Measurements from ENCODE around the gene ZNF557.
"Not testable (repeated sequence)": the region's sequence is repeated elsewhere in the genome, so short reads cannot be mapped to it uniquely, and the experiment has no call there.

ZNF557 gene

GRCh38 chr19:7058576-7058975, 10.9 kb upstream of the ZNF557 start, which contains the start of gene MBD3L3:
MBD3L3 (minus strand) TSS chr19:7058676; CDS start chr19:7058605, 71 bp downstream.
- not testable (repeated sequence) for H3K36me3 ChIP-seq (ENCODE audit: control insufficient read depth, insufficient read depth, low read length); H3K4me1 ChIP-seq (ENCODE audit: control insufficient read depth, insufficient read depth, low read length); H3K27me3 ChIP-seq (ENCODE audit: control insufficient read depth, insufficient read depth, low read length); H3K9me3 ChIP-seq (ENCODE audit: control insufficient read depth, low read length); H3K4me3 ChIP-seq (ENCODE audit: low read length); H3K9ac ChIP-seq (ENCODE audit: low read length)

DNA sequence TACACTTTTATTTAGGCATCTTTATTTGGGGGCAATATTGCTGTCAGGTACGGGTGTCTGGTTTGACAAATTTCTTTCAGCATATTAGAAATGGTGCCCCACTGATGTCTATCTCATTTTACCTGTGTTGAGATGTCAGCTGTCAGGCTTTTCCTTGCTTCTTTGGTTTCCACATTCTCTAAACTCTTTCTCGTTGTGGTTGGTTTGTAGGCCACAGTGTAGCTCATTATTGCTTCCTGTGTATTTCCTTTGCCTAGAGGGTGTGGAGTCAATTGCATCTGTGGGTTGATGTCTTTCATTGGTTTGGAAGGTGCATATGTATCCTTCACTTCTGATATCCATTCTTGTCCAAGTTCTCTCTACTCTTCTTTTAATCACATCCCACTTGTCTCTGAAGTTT, 9.5 kb upstream of the ZNF557 start:
- not testable (repeated sequence) for H3K36me3 ChIP-seq (ENCODE audit: control insufficient read depth, insufficient read depth, low read length); H3K27me3 ChIP-seq (ENCODE audit: control insufficient read depth, insufficient read depth, low read length); H3K9me3 ChIP-seq (ENCODE audit: control insufficient read depth, low read length); H3K4me1 ChIP-seq (ENCODE audit: control insufficient read depth, insufficient read depth, low read length); H3K4me3 ChIP-seq (ENCODE audit: low read length); H3K9ac ChIP-seq (ENCODE audit: low read length)

DNA sequence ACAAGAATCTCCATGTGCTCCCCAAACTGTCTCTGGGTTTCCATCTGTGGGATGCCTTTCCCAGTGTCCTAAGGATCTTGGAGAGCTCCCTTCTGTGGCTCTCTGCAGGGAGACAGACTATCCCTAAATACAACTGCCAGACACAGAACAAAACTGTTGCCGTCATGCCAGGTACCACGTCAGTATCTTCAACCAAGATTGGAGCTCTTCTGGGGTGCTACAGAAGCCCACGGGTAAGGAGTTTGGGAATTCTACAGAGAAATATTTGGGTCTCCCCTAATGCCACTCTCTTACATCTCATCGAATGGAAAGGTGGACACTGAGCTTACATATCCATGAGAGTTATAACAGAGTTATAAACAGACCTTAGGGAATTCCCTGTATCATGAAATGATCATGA, 6.2 kb upstream of the ZNF557 start:
- no peaks in the 10 kb centered on the region for H3K9me3 ChIP-seq (ENCODE audit: control insufficient read depth, low read length)
- H3K4me3 ChIP-seq (ENCODE audit: low read length): no peak overlapping the region
- H3K36me3 ChIP-seq (ENCODE audit: control insufficient read depth, insufficient read depth, low read length): no peaks in the 10 kb centered on the region
- no peak overlapping the region for H3K9ac ChIP-seq (ENCODE audit: low read length)
- no peaks in the 10 kb centered on the region for H3K27me3 ChIP-seq (ENCODE audit: control insufficient read depth, insufficient read depth, low read length)
- H3K4me1 ChIP-seq (ENCODE audit: control insufficient read depth, insufficient read depth, low read length): no peaks in the 10 kb centered on the region

DNA sequence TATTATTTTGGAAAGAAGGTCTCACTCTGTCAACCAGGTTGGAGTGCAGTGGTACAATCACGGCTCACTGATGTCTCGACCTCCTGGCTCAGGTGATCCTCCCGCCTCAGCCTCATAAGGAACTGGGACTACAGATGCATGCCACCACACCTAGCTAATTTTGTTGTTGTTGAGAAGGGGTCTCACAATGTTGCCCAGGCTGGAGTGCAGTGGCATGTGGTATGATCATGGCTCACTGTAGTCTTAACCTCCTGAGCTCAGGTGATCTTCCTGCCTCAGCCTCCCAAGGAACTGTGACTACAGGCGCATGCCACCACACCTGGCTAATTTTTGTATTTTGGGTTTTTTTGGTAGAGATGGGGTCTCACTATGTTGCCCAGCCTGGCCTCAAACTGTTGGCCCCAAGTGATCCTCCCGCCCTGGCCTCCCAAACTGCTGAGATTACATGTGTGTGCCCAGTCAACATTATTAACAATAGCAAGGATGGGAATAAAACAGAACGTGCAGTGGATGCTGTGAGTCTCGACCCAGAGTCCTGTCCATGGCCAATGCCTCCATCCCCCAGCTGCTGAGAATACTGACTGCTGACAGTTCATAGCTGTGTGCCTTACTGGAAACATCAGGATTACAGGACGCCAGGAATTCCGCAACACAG, 5.6 kb upstream of the ZNF557 start:
- H3K4me3 ChIP-seq (ENCODE audit: low read length): no peak overlapping the region
- no peaks in the 10 kb centered on the region for H3K36me3 ChIP-seq (ENCODE audit: control insufficient read depth, insufficient read depth, low read length)
- no peaks in the 10 kb centered on the region for H3K4me1 ChIP-seq (ENCODE audit: control insufficient read depth, insufficient read depth, low read length)
- no peak overlapping the region for H3K9ac ChIP-seq (ENCODE audit: low read length)
- H3K9me3 ChIP-seq (ENCODE audit: control insufficient read depth, low read length): no peaks in the 10 kb centered on the region
- no peaks in the 10 kb centered on the region for H3K27me3 ChIP-seq (ENCODE audit: control insufficient read depth, insufficient read depth, low read length)

GRCh38 chr19:7067122-7067521, 2.4 kb upstream of the ZNF557 start:
- H3K9me3 ChIP-seq (ENCODE audit: control insufficient read depth, low read length); H3K36me3 ChIP-seq (ENCODE audit: control insufficient read depth, insufficient read depth, low read length); H3K4me1 ChIP-seq (ENCODE audit: control insufficient read depth, insufficient read depth, low read length); H3K9ac ChIP-seq (ENCODE audit: low read length); H3K27me3 ChIP-seq (ENCODE audit: control insufficient read depth, insufficient read depth, low read length); H3K4me3 ChIP-seq (ENCODE audit: low read length): not testable (repeated sequence)

GRCh38 chr19:7067716-7068115, 1.8 kb upstream of the ZNF557 start:
- H3K9me3 ChIP-seq (ENCODE audit: control insufficient read depth, low read length): no peaks in the 10 kb centered on the region
- H3K36me3 ChIP-seq (ENCODE audit: control insufficient read depth, insufficient read depth, low read length): no peaks in the 10 kb centered on the region
- no peaks in the 10 kb centered on the region for H3K4me1 ChIP-seq (ENCODE audit: control insufficient read depth, insufficient read depth, low read length)
- H3K4me3 ChIP-seq (ENCODE audit: low read length): no peak overlapping the region
- H3K9ac ChIP-seq (ENCODE audit: low read length): no peak overlapping the region
- no peaks in the 10 kb centered on the region for H3K27me3 ChIP-seq (ENCODE audit: control insufficient read depth, insufficient read depth, low read length)

GRCh38 chr19:7068599-7068998, 904 bp upstream of the ZNF557 start:
- H3K36me3 ChIP-seq (ENCODE audit: control insufficient read depth, insufficient read depth, low read length): peaks cover 3% of the 10 kb centered on the region
- no peaks in the 10 kb centered on the region for H3K9me3 ChIP-seq (ENCODE audit: control insufficient read depth, low read length)
- H3K4me3 ChIP-seq (ENCODE audit: low read length): no peak overlapping the region
- no peak overlapping the region for H3K9ac ChIP-seq (ENCODE audit: low read length)
- H3K4me1 ChIP-seq (ENCODE audit: control insufficient read depth, insufficient read depth, low read length): no peaks in the 10 kb centered on the region
- H3K27me3 ChIP-seq (ENCODE audit: control insufficient read depth, insufficient read depth, low read length): no peaks in the 10 kb centered on the region

GRCh38 chr19:7069904-7070226, 362 bp downstream of the ZNF557 start:
- Histone ChIP-seq H3K9me3 (ENCODE audit: control insufficient read depth, low read length) (no peaks in the 10 kb centered on the region), H3K36me3 (ENCODE audit: control insufficient read depth, insufficient read depth, low read length) (peaks cover 7% of the 10 kb centered on the region), H3K27me3 (ENCODE audit: control insufficient read depth, insufficient read depth, low read length) (no peaks in the 10 kb centered on the region), H3K4me3 (ENCODE audit: low read length) (peak overlapping the region; percentile 76), H3K4me1 (ENCODE audit: control insufficient read depth, insufficient read depth, low read length) (no peaks in the 10 kb centered on the region), H3K9ac (ENCODE audit: low read length) (peak overlapping the region; percentile 81)

DNA sequence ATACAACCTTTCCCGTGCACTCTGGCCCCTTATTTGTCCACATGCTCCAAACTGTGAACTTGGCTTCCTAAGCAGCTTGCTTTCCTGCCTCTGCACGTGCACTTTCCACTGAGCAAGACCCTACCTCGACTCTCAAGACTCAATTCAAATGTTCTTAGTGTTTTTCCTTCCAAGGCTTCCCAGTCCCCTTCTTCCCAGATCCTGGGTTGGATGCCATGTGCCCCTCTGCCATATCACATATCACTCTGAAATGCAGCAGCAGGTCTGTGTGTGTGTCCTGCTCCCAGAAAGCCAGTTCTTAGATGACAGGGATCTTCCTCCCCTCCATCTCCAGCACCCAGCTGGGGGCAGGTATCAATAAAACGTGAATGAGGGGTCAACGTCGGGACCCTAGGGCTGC, 3.0 kb downstream of the ZNF557 start:
- H3K36me3 ChIP-seq (ENCODE audit: control insufficient read depth, insufficient read depth, low read length): peaks cover 26% of the 10 kb centered on the region

GRCh38 chr19:7074705-7075282, 5.3 kb downstream of the ZNF557 start:
- H3K4me1 ChIP-seq (ENCODE audit: control insufficient read depth, insufficient read depth, low read length): no peaks in the 10 kb centered on the region
- H3K36me3 ChIP-seq (ENCODE audit: control insufficient read depth, insufficient read depth, low read length): peaks cover 35% of the 10 kb centered on the region
- H3K9me3 ChIP-seq (ENCODE audit: control insufficient read depth, low read length): peaks cover 12% of the 10 kb centered on the region
- H3K9ac ChIP-seq (ENCODE audit: low read length): no peak overlapping the region
- H3K27me3 ChIP-seq (ENCODE audit: control insufficient read depth, insufficient read depth, low read length): no peaks in the 10 kb centered on the region
- H3K4me3 ChIP-seq (ENCODE audit: low read length): no peak overlapping the region

More for the DNA sequence above, 3.0 kb downstream of the ZNF557 start:
- H3K27me3 ChIP-seq (ENCODE audit: control insufficient read depth, insufficient read depth, low read length): no peaks in the 10 kb centered on the region
- peaks cover 5% of the 10 kb centered on the region for H3K9me3 ChIP-seq (ENCODE audit: control insufficient read depth, low read length)
- no peaks in the 10 kb centered on the region for H3K4me1 ChIP-seq (ENCODE audit: control insufficient read depth, insufficient read depth, low read length)
- no peak overlapping the region for H3K9ac ChIP-seq (ENCODE audit: low read length)
- H3K4me3 ChIP-seq (ENCODE audit: low read length): no peak overlapping the region

- H3K27me3 ChIP-seq (ENCODE audit: control insufficient read depth, insufficient read depth, low read length): no peaks in the 10 kb centered on the region
- no peak overlapping the region for H3K4me3 ChIP-seq (ENCODE audit: low read length)
- peaks cover 48% of the 10 kb centered on the region for H3K36me3 ChIP-seq (ENCODE audit: control insufficient read depth, insufficient read depth, low read length)
- H3K9ac ChIP-seq (ENCODE audit: low read length): no peak overlapping the region
- H3K9me3 ChIP-seq (ENCODE audit: control insufficient read depth, low read length): peaks cover 24% of the 10 kb centered on the region
- H3K4me1 ChIP-seq (ENCODE audit: control insufficient read depth, insufficient read depth, low read length): no peaks in the 10 kb centered on the region
Observed at GRCh38 chr19:7076151-7076550, 6.6 kb downstream of the ZNF557 start.

DNA sequence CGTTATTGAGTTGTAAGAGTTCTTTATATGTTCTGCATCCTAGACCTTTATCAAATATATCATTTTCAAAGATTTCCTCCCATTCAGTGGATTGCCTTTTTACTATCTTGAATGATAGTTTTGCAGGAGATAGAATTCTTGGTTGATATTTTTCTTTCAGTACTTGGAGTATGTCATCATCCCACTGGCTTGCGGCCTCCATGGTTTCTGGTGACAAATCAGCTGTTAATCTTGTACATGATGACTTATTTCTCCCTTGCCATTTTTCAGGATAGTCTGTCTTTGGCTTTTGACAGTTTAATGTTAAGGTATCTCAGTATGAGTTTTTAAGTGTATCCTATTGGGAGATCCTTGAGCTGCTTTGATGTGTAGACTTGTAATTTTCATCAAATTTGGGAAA, 8.5 kb downstream of the ZNF557 start:
- Histone ChIP-seq H3K9me3 (ENCODE audit: control insufficient read depth, low read length) (peaks cover 41% of the 10 kb centered on the region), H3K36me3 (ENCODE audit: control insufficient read depth, insufficient read depth, low read length) (peaks cover 58% of the 10 kb centered on the region), H3K4me3 (ENCODE audit: low read length) (no peak overlapping the region), H3K4me1 (ENCODE audit: control insufficient read depth, insufficient read depth, low read length) (no peaks in the 10 kb centered on the region), H3K9ac (ENCODE audit: low read length) (no peak overlapping the region), H3K27me3 (ENCODE audit: control insufficient read depth, insufficient read depth, low read length) (no peaks in the 10 kb centered on the region)

Measured in mucosa of stomach (tissue), 1 donor.